Liver (tissue), 9 donors: ENCODE measurements around the gene TSSK1B. TPM values are rescaled to one million over a fixed set of nuclear protein-coding genes. Genes with fewer than 3 reads are reported as not detected.

Experiments used
- DNase-seq: peaks from one replicate; pipeline ENCODE4 v3.0.0-alpha.2; 2017; ENCODE audit warnings: low spot score
- H3K27ac ChIP-seq, 2 donors: one replicate each; pipeline ENCODE4 v1.7.0; 2013; ENCODE audit warnings: inconsistent platforms in 2 of 2, low read length in 2 of 2, control low read depth in 1 of 2, low read depth in 1 of 2, mild to moderate bottlenecking in 1 of 2
- H3K27me3 ChIP-seq, 4 donors: one replicate each; pipeline versions ENCODE4 v1.6.1 to v1.7.0; 2013; ENCODE audit warnings: low read length in 3 of 4, inconsistent platforms in 1 of 4, mild to moderate bottlenecking in 1 of 4, moderate library complexity in 1 of 4; ENCODE audit not compliant: control insufficient read depth in 4 of 4, insufficient read depth in 4 of 4
- H3K36me3 ChIP-seq, 4 donors: one replicate each; pipeline versions ENCODE4 v1.6.1 to v1.7.0; 2013; ENCODE audit warnings: low read length in 3 of 4, mild to moderate bottlenecking in 3 of 4, low read depth in 1 of 4, moderate library complexity in 1 of 4; ENCODE audit not compliant: control insufficient read depth in 4 of 4, insufficient read depth in 3 of 4
- H3K4me1 ChIP-seq, 4 donors: one replicate each; pipeline versions ENCODE4 v1.6.1 to v1.7.0; 2013; ENCODE audit warnings: low read length in 3 of 4, mild to moderate bottlenecking in 3 of 4, moderate library complexity in 1 of 4; ENCODE audit not compliant: control insufficient read depth in 4 of 4, insufficient read depth in 4 of 4
- H3K4me3 ChIP-seq, 3 donors: one replicate each; pipeline versions ENCODE4 v1.6.1 to v1.7.0; 2013; ENCODE audit warnings: low read length in 3 of 3, control low read depth in 1 of 3, low read depth in 1 of 3, mild to moderate bottlenecking in 1 of 3
- H3K9ac ChIP-seq, 2 donors: one replicate each; pipeline ENCODE4 v1.7.0; 2013; ENCODE audit warnings: low read length in 2 of 2, mild to moderate bottlenecking in 2 of 2, moderate library complexity in 2 of 2, control low read depth in 1 of 2, low read depth in 1 of 2
- H3K9me3 ChIP-seq, 4 donors: one replicate each; pipeline versions ENCODE4 v1.6.1 to v1.7.0; 2013; ENCODE audit warnings: low read length in 3 of 4; ENCODE audit not compliant: control insufficient read depth in 4 of 4
- ATF3 ChIP-seq: IDR thresholded peaks from 2 replicates; pipeline ENCODE4 v1.6.1; 2016; ENCODE audit warnings: antibody characterized with exemption
- EGR1 ChIP-seq, 2 donors: IDR thresholded peaks; 2 replicates each; pipeline ENCODE4 v1.6.1; 2016 to 2018; ENCODE audit warnings: antibody characterized with exemption in 2 of 2, low read depth in 2 of 2
- FOXA1 ChIP-seq: IDR thresholded peaks from 2 replicates; pipeline ENCODE4 v1.6.1; 2016; ENCODE audit warnings: antibody characterized with exemption
- HNF4A ChIP-seq, 2 donors: conservative IDR thresholded peaks; 2 replicates each; pipeline ENCODE4 v1.6.1; 2016; ENCODE audit warnings: antibody characterized with exemption in 2 of 2, mild to moderate bottlenecking in 2 of 2
- HNF4G ChIP-seq: IDR thresholded peaks from 2 replicates; pipeline ENCODE4 v1.6.1; 2016; ENCODE audit warnings: antibody characterized with exemption
- MAX ChIP-seq: IDR thresholded peaks from 2 replicates; pipeline ENCODE4 v1.6.1; 2016; ENCODE audit warnings: antibody characterized with exemption
- NR2F2 ChIP-seq: IDR thresholded peaks from 2 replicates; pipeline ENCODE4 v1.6.1; 2016; ENCODE audit warnings: antibody characterized with exemption
- SP1 ChIP-seq: IDR thresholded peaks from 2 replicates; pipeline ENCODE4 v1.6.1; 2018; ENCODE audit warnings: antibody characterized with exemption, mild to moderate bottlenecking
- TAF1 ChIP-seq: conservative IDR thresholded peaks from 2 replicates; pipeline ENCODE4 v1.6.1; 2016; ENCODE audit warnings: antibody characterized with exemption, mild to moderate bottlenecking
- ZBTB33 ChIP-seq: IDR thresholded peaks from 2 replicates; pipeline ENCODE4 v1.6.1; 2016; ENCODE audit warnings: antibody characterized with exemption
- WGBS: extraction: QIAGEN DNeasy Blood & Tissue Kit; methylation state at CpG from one replicate; pipeline ENCODE4 v1.1.7; 2013; 5-methylcytosine and 5-hydroxymethylcytosine counted together
- polyA plus RNA-seq, 2 donors: library from polyadenylated mRNA; stranded (reverse) in 1 of 2; unstranded in 1 of 2; fragments of 200-250 nt in 1 of 2; fragments of >200 nt in 1 of 2; fragmentation: Nextera tagmentation in 1 of 2; extraction: Ambion mirVana in 1 of 2; gene quantifications; one replicate each; pipeline versions ENCODE4 v1.2.1 to v1.2.3, GENCODE V29; 2013 to 2015
- total RNA-seq, 2 donors: library from RNA; depleted of rRNA; stranded (reverse); fragments of >200 nt; gene quantifications; one replicate each; pipeline ENCODE4 v1.2.3, GENCODE V29; 2014
- TF ChIP-seq, protein P1 (sequence below): IDR thresholded peaks from 2 replicates; pipeline ENCODE4 v1.6.1; 2016; ENCODE audit warnings: antibody characterized with exemption, mild to moderate bottlenecking
- TF ChIP-seq, protein P2 (sequence below): fragments of 150-350 bp; IDR thresholded peaks from 2 replicates; pipeline ENCODE4 v1.5.1; 2017; ENCODE audit warnings: improper control_type of control experiment, low read depth, low read length; ENCODE audit not compliant: missing input control
- donor health status: healthy.
- donor health status: healthy.
- donor health status: healthy.
- donor health status: healthy.
- donor health status: healthy.

Gene TSSK1B
- total and polyA plus RNA-seq, 4 donors, result not detected

DNA sequence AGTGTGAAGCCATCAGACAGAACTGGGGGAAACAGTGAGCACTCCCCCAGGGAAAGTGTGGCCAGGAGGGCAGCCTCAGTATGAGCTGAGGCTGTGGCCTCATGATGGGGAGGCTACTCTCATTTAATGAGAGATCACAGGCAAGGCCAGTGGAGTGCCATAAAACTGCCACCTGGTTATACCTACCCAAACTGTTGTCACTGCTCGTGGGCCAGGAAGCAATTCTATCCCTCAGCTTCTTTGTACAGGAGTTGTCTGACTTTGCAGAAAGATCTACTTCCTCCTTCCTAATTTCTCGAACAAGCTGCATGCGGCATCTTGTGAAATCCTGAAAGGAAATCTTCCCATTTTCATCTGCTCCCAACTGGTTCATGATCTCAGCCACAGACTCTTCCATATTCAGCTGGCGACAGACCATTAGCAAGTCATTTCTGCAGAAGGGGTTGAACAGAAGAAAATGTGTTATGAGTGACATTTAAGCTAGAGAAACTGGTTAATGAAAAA lies 50.0 kb downstream of the TSSK1B start:
- Histone ChIP-seq H3K27me3 (no peaks in the 10 kb centered on the region), H3K9me3 (no peaks in the 10 kb centered on the region), H3K4me1 (no peaks in the 10 kb centered on the region), H3K27ac (no peak overlapping the region), H3K9ac (no peak overlapping the region), H3K36me3 (peaks cover 0 to 2% (median 0%) of the 10 kb centered on the region in 4 donors), H3K4me3 (no peak overlapping the region)
- WGBS, result 79% methylated on average over 4 of the region's 4 CpGs
- DNase-seq, result no peak
- TF ChIP-seq NR2F2 (no peak), MAX (no peak), SP1 (no peak), HNF4A (conservative IDR thresholded peaks at IDR 0.05) (no peak), HNF4G (no peak), FOXA1 (no peak), TAF1 (no peak), ZBTB33 (no peak)
- TF ChIP-seq, protein P1, sequence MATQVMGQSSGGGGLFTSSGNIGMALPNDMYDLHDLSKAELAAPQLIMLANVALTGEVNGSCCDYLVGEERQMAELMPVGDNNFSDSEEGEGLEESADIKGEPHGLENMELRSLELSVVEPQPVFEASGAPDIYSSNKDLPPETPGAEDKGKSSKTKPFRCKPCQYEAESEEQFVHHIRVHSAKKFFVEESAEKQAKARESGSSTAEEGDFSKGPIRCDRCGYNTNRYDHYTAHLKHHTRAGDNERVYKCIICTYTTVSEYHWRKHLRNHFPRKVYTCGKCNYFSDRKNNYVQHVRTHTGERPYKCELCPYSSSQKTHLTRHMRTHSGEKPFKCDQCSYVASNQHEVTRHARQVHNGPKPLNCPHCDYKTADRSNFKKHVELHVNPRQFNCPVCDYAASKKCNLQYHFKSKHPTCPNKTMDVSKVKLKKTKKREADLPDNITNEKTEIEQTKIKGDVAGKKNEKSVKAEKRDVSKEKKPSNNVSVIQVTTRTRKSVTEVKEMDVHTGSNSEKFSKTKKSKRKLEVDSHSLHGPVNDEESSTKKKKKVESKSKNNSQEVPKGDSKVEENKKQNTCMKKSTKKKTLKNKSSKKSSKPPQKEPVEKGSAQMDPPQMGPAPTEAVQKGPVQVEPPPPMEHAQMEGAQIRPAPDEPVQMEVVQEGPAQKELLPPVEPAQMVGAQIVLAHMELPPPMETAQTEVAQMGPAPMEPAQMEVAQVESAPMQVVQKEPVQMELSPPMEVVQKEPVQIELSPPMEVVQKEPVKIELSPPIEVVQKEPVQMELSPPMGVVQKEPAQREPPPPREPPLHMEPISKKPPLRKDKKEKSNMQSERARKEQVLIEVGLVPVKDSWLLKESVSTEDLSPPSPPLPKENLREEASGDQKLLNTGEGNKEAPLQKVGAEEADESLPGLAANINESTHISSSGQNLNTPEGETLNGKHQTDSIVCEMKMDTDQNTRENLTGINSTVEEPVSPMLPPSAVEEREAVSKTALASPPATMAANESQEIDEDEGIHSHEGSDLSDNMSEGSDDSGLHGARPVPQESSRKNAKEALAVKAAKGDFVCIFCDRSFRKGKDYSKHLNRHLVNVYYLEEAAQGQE, result no peak
- TF ChIP-seq, protein P2, sequence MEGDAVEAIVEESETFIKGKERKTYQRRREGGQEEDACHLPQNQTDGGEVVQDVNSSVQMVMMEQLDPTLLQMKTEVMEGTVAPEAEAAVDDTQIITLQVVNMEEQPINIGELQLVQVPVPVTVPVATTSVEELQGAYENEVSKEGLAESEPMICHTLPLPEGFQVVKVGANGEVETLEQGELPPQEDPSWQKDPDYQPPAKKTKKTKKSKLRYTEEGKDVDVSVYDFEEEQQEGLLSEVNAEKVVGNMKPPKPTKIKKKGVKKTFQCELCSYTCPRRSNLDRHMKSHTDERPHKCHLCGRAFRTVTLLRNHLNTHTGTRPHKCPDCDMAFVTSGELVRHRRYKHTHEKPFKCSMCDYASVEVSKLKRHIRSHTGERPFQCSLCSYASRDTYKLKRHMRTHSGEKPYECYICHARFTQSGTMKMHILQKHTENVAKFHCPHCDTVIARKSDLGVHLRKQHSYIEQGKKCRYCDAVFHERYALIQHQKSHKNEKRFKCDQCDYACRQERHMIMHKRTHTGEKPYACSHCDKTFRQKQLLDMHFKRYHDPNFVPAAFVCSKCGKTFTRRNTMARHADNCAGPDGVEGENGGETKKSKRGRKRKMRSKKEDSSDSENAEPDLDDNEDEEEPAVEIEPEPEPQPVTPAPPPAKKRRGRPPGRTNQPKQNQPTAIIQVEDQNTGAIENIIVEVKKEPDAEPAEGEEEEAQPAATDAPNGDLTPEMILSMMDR, result no peak

DNA sequence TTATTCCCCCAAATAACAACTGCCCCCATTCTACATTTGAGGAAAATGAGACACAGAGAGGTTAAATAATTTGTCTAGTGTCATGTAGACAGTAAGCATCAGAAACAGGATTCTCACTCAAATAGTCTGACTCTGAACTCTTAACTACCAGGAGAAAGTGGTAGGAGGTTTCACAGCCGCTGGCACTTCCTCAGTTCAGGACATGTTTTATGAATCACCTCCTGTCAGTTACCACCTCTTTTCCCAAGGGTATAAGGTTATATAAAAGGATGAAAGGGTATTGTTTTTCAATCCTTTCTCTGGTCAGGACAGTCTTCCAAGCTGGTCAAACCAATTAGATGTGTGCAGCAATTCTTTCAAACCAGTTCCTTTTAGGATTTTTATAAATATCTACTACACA lies 52.1 kb downstream of the TSSK1B start:
- no peak overlapping the region for H3K27ac ChIP-seq
- no peak for DNase-seq
- H3K4me3 ChIP-seq, result no peak overlapping the region
- no peak overlapping the region for H3K9ac ChIP-seq
- no peaks in the 10 kb centered on the region for H3K27me3 ChIP-seq
- 90% methylated on average over 1 of the region's 1 CpG for WGBS
- H3K4me1 ChIP-seq, result peaks cover 0 to 4% (median 0%) of the 10 kb centered on the region in 4 donors
- no peaks in the 10 kb centered on the region for H3K36me3 ChIP-seq
- H3K9me3 ChIP-seq, result no peaks in the 10 kb centered on the region
- TF ChIP-seq ATF3, result no peak
- TF ChIP-seq SP1, result no peak
- no peak for TF ChIP-seq ZBTB33
- TF ChIP-seq EGR1 (IDR thresholded peaks at IDR 0.05; ENCODE audit: low read depth in 2 of 2), result no peak

Other genes with a start within 250 kb of the TSSK1B start
- gene MCC, start 53.5 kb upstream of the TSSK1B start, total RNA-seq, result 10 to 100 TPM; 20.0 to 47.3 TPM
- gene MCC, start 53.5 kb upstream of the TSSK1B start, polyA plus RNA-seq, result 1 to 10 TPM; 9.0 to 9.4 TPM
- gene YTHDC2, start 78.7 kb upstream of the TSSK1B start, total RNA-seq, result 10 to 100 TPM; 19.9 to 32.9 TPM
- gene YTHDC2, start 78.7 kb upstream of the TSSK1B start, polyA plus RNA-seq, result 1 to 10 TPM; 6.2 to 9.8 TPM